CD1c-positive myeloid dendritic cell (primary cell): ENCODE measurements around the gene KLHDC3.
A peak's percentile ranks its signal among the peaks of the same experiment; 100 is the strongest.
"Not testable (repeated sequence)": the region's sequence is repeated elsewhere in the genome, so short reads cannot be mapped to it uniquely, and the experiment has no call there.

Experiments used
- DNase-seq: peaks from one replicate; pipeline ENCODE4 v3.0.0-alpha.2; 2016; ENCODE audit errors: extremely low spot score

The KLHDC3 gene

DNA sequence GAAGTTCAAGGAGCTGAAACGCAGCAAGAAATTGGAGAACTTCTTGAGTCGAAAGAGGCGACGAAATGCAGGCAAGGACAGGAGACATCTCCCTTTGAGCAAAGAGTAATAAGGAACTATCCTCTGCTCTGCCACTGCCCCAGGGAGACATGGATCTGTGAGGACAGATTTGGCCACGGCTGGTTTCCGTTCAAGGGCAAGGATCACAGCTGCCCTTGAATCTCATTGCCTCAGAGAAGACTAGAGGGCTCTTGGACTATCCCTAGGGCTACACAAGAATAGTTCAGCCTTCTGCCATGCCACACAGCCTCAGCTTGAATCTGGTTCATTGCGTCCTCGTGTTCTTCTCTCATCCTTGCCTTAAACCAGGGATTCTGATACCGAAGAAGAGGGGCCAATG, 15.1 kb downstream of the KLHDC3 start:
- DNase-seq = no peak

GRCh38 chr6:43032326-43032725, 18.3 kb downstream of the KLHDC3 start:
- no peak for DNase-seq

- DNase-seq = no peak
Observed at GRCh38 chr6:43033496-43034189, 19.6 kb downstream of the KLHDC3 start.

DNA sequence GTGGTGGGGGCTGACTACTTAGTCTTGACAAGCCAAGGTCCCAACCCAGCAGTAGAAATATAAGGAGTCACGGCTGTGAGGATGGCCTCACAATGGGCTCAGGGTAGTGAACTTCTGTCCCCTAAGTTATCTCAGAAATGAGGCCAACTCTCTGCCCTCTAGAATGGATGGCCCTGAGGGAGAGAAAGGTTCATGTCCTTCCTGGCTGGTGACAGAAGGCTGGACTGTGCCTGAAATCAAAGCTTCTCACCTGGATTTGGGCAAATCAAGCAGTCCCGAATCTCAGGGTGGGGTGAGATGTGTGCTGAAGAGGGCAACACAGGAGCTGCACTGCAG, 20.1 kb downstream of the KLHDC3 start:
- DNase-seq = no peak

DNA sequence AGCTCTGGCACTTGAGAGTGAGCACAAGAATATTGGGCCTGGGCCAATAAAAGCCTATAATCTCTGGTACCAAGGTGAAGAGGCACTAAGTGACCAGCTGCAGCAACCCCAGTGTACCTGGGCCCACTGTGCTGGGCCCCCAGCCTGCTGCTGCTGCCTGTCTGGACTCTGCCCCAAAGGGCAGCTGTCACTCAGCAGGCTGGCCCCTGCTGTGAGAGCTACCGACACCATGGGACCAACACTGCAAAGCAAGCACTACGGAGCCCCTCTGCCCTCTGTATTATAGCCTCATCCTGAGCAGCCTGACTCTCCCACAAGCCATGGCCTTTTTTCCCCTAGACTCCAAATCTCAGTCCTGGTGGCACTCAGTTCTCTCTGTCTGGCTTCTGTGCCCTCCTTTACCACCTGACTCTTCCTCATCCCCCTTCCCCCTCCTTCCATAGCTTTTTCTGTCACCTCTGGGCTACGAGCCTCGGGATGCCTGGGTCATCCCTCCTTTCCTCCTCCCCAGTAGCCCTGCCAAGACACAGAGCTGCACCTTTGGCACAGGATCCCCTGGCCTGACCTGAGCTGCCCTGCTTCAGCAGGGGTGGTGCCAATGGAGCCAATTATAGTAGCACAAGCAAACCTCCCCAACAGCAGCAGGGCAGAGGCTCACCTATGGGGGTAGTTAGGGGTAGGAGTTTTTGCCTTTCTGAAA, 21.6 kb downstream of the KLHDC3 start:
- DNase-seq = no peak

DNA sequence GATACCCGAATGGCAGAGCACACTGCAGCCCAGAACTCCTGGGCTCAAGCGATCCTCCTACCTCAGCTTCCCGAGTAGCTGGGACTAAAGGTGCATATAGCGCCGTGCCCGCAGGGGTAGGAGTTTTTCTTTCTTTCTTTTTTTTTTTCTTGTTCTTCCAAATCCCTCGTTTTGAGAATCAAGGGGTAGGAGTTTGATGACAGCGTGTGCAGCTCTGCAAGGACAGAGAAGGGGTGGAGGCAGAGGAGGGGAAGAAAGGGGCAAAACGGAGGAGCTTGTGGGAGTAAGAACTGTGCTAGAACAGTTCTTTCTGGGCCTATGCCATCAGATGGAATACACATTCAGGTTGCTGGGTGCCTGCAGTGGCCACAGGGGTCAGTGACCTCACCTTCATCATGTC, 22.7 kb downstream of the KLHDC3 start:
- no peak for DNase-seq

GRCh38 chr6:43037197-43037596, 23.1 kb downstream of the KLHDC3 start:
- no peak for DNase-seq

- no peak for DNase-seq
Observed at GRCh38 chr6:43037706-43038105, 23.7 kb downstream of the KLHDC3 start.

DNA sequence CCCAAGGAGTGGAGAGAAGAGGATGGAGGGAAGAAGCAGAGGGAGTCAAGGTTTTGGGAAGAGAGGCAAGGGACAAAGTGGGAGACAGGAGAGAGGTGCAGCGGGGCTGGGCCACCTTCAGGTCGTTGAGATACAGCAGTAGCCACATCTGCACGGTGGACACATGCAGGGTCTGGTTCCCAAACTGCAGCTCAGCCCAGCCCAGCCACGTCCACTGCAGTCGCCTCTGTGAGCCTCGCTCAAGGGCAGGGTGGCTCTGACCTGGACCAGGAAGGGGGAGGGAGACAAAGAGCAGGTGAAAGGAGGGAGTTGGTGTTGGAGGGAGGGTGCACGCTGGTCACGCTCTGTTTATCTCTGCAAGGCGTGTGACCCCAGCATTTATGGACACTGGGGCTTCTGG, 24.7 kb downstream of the KLHDC3 start:
- no peak for DNase-seq

GRCh38 chr6:43040542-43041257, 26.7 kb downstream of the KLHDC3 start:
- DNase-seq = no peak

DNA sequence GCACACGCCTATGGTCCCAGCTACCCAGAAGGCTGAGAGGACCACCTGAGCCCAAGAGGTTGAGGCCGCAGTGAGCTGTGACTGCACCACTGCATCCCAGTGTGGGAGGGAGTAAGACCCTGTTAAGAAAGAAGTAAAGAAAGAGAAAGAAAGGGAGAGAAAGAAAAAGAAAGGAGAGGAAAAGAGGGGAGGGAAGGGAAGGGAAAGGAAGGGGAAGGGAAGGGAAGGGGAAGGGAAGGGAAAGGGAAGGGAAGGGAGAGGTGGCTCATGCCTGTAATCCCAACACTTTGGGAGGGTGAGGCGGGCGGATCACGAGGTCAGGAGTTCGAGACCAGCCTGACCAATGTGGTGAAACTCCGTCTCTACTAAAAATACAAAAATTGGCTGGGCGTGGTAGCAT, 27.4 kb downstream of the KLHDC3 start:
- DNase-seq = not testable (repeated sequence)

- DNase-seq = no peak
Observed at GRCh38 chr6:43043310-43043709, 29.3 kb downstream of the KLHDC3 start.

GRCh38 chr6:43045371-43045930, 31.4 kb downstream of the KLHDC3 start:
- no peak for DNase-seq

DNA sequence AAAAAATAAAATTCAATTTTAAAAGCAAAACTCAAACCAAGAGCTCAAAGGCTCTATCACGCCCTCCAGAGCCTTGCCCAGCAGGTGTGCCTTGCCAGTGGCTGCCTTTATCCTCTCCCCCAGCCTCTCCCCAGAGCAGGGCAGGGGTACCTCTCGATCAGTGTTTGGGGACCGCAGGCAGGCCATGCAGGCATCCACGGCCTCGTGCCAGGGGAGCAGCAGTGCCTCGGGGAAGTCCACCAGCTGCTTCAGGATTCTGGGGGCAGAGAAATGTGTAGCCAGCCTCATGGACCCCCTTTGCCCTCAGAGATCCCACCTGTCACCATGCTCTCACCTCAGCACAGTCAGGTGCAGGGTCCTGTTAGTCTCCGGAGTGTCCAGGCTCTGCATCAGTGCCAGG, 33.9 kb downstream of the KLHDC3 start:
- DNase-seq = no peak

GRCh38 chr6:43050981-43051380, 36.9 kb downstream of the KLHDC3 start:
- no peak for DNase-seq

DNA sequence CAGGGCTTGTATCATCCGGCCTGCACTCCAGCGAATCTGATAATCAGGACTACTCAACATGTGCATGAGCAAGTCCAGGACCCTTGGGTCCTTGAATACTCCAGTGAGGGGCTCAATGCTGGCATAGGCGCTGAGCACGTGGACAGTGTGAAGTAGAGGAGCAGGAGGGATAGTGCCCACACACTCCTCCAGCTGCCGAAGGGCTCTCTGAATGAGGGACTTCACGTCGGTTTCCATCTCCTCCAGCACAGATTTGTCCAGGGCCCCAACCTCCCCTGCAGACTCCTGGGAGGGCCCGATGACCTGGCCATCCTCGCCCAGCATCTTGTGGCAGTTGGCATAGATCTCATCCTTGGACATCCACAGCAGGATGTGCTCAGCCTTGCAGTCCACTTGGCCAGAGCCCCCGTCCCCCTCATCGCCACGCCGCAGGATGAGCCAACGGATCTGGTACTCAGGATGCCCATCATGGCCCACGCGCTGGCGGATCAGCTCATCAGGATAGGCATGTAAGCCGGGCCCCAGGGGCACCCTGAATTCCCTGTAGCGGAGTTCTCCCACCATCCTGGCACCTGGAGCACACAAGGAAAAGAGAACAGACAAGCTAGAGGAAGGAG, 38.3 kb downstream of the KLHDC3 start:
- no peak for DNase-seq

- DNase-seq = no peak
Observed at GRCh38 chr6:43052842-43053544, 38.9 kb downstream of the KLHDC3 start.

GRCh38 chr6:43053545-43054205, 39.6 kb downstream of the KLHDC3 start, which contains the start of gene CUL7:
Gene CUL7, minus strand, starts transcription at chr6:43053851. Its CDS starts 1,063 bp downstream, at chr6:43052788.
- peak; percentile 89 for DNase-seq

- DNase-seq = no peak
Observed at GRCh38 chr6:43054206-43054943, 40.3 kb downstream of the KLHDC3 start.

DNA sequence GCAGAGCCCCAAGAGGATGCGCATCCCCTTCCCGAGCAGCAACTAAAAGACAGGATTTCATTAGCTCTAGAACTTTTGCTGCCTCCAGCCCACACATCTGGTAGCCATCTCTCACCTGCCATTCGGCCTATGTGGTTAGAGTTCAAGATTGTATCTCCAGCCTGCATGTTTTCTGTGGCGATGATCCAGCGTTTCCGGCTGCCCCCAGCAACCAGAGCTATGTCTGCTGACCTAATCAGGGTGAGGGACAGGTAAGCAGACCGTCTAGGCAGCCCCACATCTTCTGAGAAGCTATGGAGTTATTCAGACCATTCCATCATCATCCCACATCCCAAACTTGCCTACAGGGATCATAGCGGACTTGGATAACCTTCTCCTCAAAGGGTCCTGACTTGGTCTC, 41.9 kb downstream of the KLHDC3 start:
- DNase-seq = no peak
